ENCODE measurements around the gene JPH2.

- TF ChIP-seq REST (IDR thresholded peaks at IDR 0.05) (no peak), NR2F2 (IDR thresholded peaks at IDR 0.05) (peak; percentile 48), MAX (IDR thresholded peaks at IDR 0.05) (no peak), CTCF (IDR thresholded peaks at IDR 0.05; ENCODE audit: low read depth, low read length, missing input control) (no peak), ZBTB33 (IDR thresholded peaks at IDR 0.05) (no peak)
These were observed 1.1 kb upstream of the JPH2 start for GRCh38 chr20:44187772-44188709.
